K562 (cell line): ENCODE measurements around the gene ACHE. TPM values are rescaled to one million over a fixed set of nuclear protein-coding genes. Genes with fewer than 3 reads are reported as not detected.
A peak's percentile ranks its signal among the peaks of the same experiment; 100 is the strongest.

ENCODE experiments used
- BACH1 ChIP-seq: fragments of 200-800 bp; sonication (Bioruptor generic); IDR thresholded peaks from 2 replicates; pipeline ENCODE4 v1.6.1; 2016; ENCODE audit warnings: missing genetic modification characterization, missing compliant biosample characterization
- EZH2 ChIP-seq: IDR thresholded peaks from 2 replicates; pipeline ENCODE4 v1.6.1; 2012; ENCODE audit warnings: low read depth, mild to moderate bottlenecking, inconsistent platforms, low read length, borderline replicate concordance
- FOXA1 ChIP-seq: fragments of 450-650 bp; IDR thresholded peaks from 2 replicates; pipeline ENCODE4 v1.6.1; 2016; ENCODE audit warnings: mild to moderate bottlenecking, borderline replicate concordance
- KLF1 ChIP-seq: fragments of 450-650 bp; IDR thresholded peaks from 2 replicates; pipeline ENCODE4 v1.6.1; 2016; ENCODE audit warnings: missing genetic modification characterization, missing compliant biosample characterization
- NFE2 ChIP-seq: IDR thresholded peaks from 2 replicates; pipeline ENCODE4 v1.6.1; 2014; ENCODE audit warnings: antibody characterized with exemption, low read depth
- RAD21 ChIP-seq, 2 experiments: fragments of 250-450 bp in 1 of 2; fragments of 450-650 bp in 1 of 2; sonication (Bioruptor Pico) in 1 of 2; formaldehyde crosslinking in 1 of 2; IDR thresholded peaks in 1 of 2; conservative IDR thresholded peaks in 1 of 2; 2 replicates each; pipeline versions ENCODE4 v1.4.0 to v1.8.0; 2020 to 2022; ENCODE audit warnings: mild to moderate bottlenecking in 2 of 2, moderate library complexity in 1 of 2
- RAD51 ChIP-seq: fragments of 450-650 bp; IDR thresholded peaks from 2 replicates; pipeline ENCODE4 v1.7.1; 2016; ENCODE audit warnings: low read depth, mild to moderate bottlenecking, borderline replicate concordance
- RB1 ChIP-seq: fragments of 450-650 bp; IDR thresholded peaks from 2 replicates; pipeline ENCODE4 v1.6.1; 2017; ENCODE audit warnings: low read depth, mild to moderate bottlenecking
- SMAD2 ChIP-seq: fragments of 150-350 bp; IDR thresholded peaks from 2 replicates; pipeline ENCODE4 v1.6.1; 2014; ENCODE audit warnings: low read depth, mild to moderate bottlenecking, low read length
- TCFL5 ChIP-seq: fragments of 250-450 bp; sonication (Bioruptor Pico); conservative IDR thresholded peaks from 2 replicates; pipeline ENCODE4 v1.6.1; 2021; ENCODE audit warnings: mild to moderate bottlenecking, moderate library complexity, matching md5 sums
- U2AF1 ChIP-seq: fragments of 200-400 bp; formaldehyde crosslinking; optimal IDR thresholded peaks from 2 replicates; pipeline ENCODE3; 2017; ENCODE audit warnings: mild to moderate bottlenecking, low read depth, low read length, moderate library complexity
- ZFP1 ChIP-seq: fragments of 450-650 bp; formaldehyde crosslinking; IDR thresholded peaks from 2 replicates; pipeline ENCODE4 v1.4.0; 2020; ENCODE audit warnings: mild to moderate bottlenecking, mixed read lengths
- ZKSCAN1 ChIP-seq: fragments of 150-350 bp; IDR thresholded peaks from 2 replicates; pipeline ENCODE4 v1.6.1; 2016; ENCODE audit warnings: low read depth, low read length
- polyA plus RNA-seq, 8 experiments: library from polyadenylated mRNA; depleted of rRNA in 4 of 8; stranded (reverse) in 5 of 8; unstranded in 3 of 8; fragments of >200 nt; fragmentation: Nextera tagmentation in 2 of 8; fragmentation: Illumina TruSeq in 1 of 8; extraction: Ambion mirVana in 2 of 8; extraction: Trizol in 1 of 8; gene quantifications; 2 replicates each; pipeline versions ENCODE4 v1.2.1 to v1.2.3, GENCODE V29; 2011 to 2014; ENCODE audit warnings: inconsistent platforms in 1 of 8, missing spikeins in 1 of 8
- total RNA-seq, 7 experiments: library from RNA; depleted of rRNA in 6 of 7; stranded (reverse); fragments of >200 nt in 6 of 7; fragmentation: Illumina TruSeq in 2 of 7; extraction: Trizol in 2 of 7; gene quantifications; 2 replicates each; pipeline versions ENCODE4 v1.2.1 to v1.2.3, GENCODE V29; 2011 to 2021; ENCODE audit warnings: low replicate concordance in 1 of 7
- TF ChIP-seq, protein P1 (sequence below): fragments of 250-450 bp; sonication (Bioruptor Pico); IDR thresholded peaks from 2 replicates; pipeline ENCODE4 v1.8.0; 2022; ENCODE audit warnings: moderate library complexity, mild to moderate bottlenecking, inconsistent platforms
- TF ChIP-seq, protein P2 (sequence below): sonication (generic); formaldehyde crosslinking; IDR thresholded peaks from 2 replicates; pipeline ENCODE4 v1.8.1; 2023; ENCODE audit warnings: missing genetic modification reagents, mild to moderate bottlenecking, borderline replicate concordance
- TF ChIP-seq, protein P3 (sequence below): fragments of 250-450 bp; sonication (Bioruptor Pico); IDR thresholded peaks from 2 replicates; pipeline ENCODE4 v1.8.0; 2021; ENCODE audit warnings: moderate library complexity, mild to moderate bottlenecking, inconsistent platforms
- TF ChIP-seq, protein P4 (sequence below): fragments of 150-350 bp; conservative IDR thresholded peaks from 2 replicates; pipeline ENCODE4 v1.6.1; 2014; ENCODE audit warnings: low read length

Gene ACHE
- total and polyA plus RNA-seq, 9 of the 15 experiments (the other 6 are each of a cell fraction or from before 2014, with no cell fraction given) = 0.04 to 8.8 (median 1.9) TPM

DNA sequence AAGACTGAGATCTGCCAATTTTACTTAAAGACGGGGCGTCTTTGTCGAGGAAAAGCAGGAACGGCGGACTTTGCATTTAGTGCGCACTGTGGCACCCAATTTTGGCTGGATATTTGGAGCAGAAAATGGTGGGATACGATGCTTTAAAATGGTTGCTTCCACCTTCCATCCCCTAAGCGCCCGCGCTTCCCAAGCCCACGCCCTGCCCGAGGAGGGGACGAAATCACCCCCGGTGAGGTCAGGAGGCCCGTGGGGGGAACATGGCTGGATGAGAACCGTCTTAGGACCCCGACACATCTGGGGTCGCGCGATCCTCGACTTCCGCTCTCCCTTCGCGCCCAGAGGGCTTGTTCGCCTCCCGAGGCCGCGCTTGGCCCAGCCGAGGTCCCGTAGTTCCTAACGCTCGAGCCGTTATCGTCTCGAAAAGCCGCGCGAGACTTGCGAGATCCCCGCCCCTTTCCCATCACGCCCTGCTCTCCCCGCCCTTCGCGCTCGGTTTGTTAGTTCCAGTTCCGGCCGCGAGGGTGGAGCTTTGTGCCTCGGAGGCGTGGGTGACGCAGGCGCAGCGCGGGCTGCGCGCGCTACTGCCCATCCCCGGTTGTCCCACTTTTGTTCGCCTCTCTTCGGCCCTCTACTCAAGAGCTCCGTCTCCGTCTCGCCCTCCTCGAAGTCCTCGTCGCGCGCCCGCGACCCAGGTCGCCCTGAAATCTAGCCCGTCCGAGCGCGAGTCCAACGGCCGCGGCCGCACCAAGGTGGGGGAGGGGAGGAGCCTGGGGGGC lies 20.9 kb downstream of the ACHE start, which contains the start of gene SRRT (continued):
- TF ChIP-seq EZH2 = no peak
- no peak; the same call in 1 of the 2 replicates for TF ChIP-seq BACH1 (tag)
- TF ChIP-seq, protein P1, sequence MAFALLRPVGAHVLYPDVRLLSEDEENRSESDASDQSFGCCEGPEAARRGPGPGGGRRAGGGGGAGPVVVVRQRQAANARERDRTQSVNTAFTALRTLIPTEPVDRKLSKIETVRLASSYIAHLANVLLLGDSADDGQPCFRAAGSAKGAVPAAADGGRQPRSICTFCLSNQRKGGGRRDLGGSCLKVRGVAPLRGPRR (CRISPR knock-in tag) = no peak
- TF ChIP-seq U2AF1 = no peak
- TF ChIP-seq, protein P2, sequence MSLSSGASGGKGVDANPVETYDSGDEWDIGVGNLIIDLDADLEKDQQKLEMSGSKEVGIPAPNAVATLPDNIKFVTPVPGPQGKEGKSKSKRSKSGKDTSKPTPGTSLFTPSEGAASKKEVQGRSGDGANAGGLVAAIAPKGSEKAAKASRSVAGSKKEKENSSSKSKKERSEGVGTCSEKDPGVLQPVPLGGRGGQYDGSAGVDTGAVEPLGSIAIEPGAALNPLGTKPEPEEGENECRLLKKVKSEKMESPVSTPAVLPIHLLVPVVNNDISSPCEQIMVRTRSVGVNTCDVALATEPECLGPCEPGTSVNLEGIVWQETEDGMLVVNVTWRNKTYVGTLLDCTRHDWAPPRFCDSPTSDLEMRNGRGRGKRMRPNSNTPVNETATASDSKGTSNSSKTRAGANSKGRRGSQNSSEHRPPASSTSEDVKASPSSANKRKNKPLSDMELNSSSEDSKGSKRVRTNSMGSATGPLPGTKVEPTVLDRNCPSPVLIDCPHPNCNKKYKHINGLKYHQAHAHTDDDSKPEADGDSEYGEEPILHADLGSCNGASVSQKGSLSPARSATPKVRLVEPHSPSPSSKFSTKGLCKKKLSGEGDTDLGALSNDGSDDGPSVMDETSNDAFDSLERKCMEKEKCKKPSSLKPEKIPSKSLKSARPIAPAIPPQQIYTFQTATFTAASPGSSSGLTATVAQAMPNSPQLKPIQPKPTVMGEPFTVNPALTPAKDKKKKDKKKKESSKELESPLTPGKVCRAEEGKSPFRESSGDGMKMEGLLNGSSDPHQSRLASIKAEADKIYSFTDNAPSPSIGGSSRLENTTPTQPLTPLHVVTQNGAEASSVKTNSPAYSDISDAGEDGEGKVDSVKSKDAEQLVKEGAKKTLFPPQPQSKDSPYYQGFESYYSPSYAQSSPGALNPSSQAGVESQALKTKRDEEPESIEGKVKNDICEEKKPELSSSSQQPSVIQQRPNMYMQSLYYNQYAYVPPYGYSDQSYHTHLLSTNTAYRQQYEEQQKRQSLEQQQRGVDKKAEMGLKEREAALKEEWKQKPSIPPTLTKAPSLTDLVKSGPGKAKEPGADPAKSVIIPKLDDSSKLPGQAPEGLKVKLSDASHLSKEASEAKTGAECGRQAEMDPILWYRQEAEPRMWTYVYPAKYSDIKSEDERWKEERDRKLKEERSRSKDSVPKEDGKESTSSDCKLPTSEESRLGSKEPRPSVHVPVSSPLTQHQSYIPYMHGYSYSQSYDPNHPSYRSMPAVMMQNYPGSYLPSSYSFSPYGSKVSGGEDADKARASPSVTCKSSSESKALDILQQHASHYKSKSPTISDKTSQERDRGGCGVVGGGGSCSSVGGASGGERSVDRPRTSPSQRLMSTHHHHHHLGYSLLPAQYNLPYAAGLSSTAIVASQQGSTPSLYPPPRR = peak; percentile 19; the same call in 1 of the 2 replicates
- TF ChIP-seq RAD51 = no peak
- TF ChIP-seq, protein P3, sequence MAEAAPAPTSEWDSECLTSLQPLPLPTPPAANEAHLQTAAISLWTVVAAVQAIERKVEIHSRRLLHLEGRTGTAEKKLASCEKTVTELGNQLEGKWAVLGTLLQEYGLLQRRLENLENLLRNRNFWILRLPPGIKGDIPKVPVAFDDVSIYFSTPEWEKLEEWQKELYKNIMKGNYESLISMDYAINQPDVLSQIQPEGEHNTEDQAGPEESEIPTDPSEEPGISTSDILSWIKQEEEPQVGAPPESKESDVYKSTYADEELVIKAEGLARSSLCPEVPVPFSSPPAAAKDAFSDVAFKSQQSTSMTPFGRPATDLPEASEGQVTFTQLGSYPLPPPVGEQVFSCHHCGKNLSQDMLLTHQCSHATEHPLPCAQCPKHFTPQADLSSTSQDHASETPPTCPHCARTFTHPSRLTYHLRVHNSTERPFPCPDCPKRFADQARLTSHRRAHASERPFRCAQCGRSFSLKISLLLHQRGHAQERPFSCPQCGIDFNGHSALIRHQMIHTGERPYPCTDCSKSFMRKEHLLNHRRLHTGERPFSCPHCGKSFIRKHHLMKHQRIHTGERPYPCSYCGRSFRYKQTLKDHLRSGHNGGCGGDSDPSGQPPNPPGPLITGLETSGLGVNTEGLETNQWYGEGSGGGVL (CRISPR knock-in tag) = no peak
- TF ChIP-seq TCFL5 (CRISPR knock-in tag) = no peak
- TF ChIP-seq RAD21 (CRISPR knock-in tag; conservative IDR thresholded peaks at IDR 0.05 in 1 of 2, IDR thresholded peaks at IDR 0.05 in 1 of 2) = 0 out of 4 replicates have a peak, but pooled peaks of 1 of the 2 experiments have one; percentile 3
- TF ChIP-seq FOXA1 = no peak
- TF ChIP-seq RB1 = peak; percentile 92
- TF ChIP-seq NFE2 = no peak
- TF ChIP-seq ZKSCAN1 = 0 out of 2 replicates have a peak, but pooled peaks have one; percentile 19
- TF ChIP-seq KLF1 (tag) = peak; percentile 72; the same call in 1 of the 2 replicates
- TF ChIP-seq, protein P4, sequence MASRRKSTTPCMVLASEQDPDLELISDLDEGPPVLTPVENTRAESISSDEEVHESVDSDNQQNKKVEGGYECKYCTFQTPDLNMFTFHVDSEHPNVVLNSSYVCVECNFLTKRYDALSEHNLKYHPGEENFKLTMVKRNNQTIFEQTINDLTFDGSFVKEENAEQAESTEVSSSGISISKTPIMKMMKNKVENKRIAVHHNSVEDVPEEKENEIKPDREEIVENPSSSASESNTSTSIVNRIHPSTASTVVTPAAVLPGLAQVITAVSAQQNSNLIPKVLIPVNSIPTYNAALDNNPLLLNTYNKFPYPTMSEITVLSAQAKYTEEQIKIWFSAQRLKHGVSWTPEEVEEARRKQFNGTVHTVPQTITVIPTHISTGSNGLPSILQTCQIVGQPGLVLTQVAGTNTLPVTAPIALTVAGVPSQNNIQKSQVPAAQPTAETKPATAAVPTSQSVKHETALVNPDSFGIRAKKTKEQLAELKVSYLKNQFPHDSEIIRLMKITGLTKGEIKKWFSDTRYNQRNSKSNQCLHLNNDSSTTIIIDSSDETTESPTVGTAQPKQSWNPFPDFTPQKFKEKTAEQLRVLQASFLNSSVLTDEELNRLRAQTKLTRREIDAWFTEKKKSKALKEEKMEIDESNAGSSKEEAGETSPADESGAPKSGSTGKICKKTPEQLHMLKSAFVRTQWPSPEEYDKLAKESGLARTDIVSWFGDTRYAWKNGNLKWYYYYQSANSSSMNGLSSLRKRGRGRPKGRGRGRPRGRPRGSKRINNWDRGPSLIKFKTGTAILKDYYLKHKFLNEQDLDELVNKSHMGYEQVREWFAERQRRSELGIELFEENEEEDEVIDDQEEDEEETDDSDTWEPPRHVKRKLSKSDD = 0 out of 2 replicates have a peak, but pooled peaks have one; percentile 46
- no peak for TF ChIP-seq SMAD2
- TF ChIP-seq ZFP1 (CRISPR knock-in tag) = peak; percentile 68
